T-helper 9 cell (primary cell): ENCODE results near the gene SIK2.
"Not testable (repeated sequence)": the region's sequence is repeated elsewhere in the genome, so short reads cannot be mapped to it uniquely, and the experiment has no call there.

ENCODE experiments used
- DNase-seq: peaks from one replicate; pipeline ENCODE4 v3.0.0-alpha.2; 2020

Gene SIK2

GRCh38 chr11:111700162-111700561 lies 97.9 kb downstream of the SIK2 start:
- DNase-seq = no peak

DNA sequence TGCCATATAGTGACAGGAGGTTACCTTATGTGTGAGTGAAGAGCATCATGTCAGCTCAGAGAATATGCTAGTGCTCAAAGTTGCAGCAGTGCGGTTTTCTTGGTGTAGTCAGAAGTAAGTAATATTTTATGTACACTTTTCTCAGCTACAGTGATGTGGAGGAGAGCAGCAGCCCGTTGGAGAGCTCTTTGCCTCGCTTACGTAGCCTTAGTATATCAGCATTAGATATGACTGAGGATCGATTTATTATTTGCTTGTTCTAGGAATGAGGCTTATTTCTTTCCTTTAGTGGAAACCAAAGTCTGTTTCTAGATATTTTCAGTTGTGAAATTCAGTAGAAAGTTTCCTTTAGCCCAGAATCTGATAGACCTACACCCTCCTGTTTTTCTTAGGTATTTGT lies 100.4 kb downstream of the SIK2 start:
- DNase-seq = no peak

DNA sequence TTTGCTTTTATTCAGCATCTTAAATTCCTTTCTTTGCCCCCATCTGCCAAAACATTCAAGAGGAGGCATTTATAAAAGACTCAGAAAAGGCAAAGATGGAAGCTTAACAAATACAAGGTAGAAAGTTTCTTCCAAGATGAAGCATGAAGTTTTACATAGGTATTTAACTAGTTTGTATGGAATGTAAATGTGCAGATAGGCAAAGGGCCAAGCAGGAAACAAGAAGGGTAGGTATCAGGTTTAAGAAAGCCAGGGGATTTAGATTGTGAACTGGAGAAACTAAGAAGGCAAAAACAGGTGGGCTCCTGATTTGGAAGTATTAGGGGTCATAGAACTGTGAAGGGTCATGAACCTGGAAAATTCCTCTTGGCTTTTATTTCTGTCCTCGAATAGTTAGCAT lies 101.3 kb downstream of the SIK2 start:
- no peak for DNase-seq

GRCh38 chr11:111707039-111707690 lies 104.9 kb downstream of the SIK2 start:
- DNase-seq = no peak

- no peak for DNase-seq
Measured at GRCh38 chr11:111707691-111708067, 105.4 kb downstream of the SIK2 start.

DNA sequence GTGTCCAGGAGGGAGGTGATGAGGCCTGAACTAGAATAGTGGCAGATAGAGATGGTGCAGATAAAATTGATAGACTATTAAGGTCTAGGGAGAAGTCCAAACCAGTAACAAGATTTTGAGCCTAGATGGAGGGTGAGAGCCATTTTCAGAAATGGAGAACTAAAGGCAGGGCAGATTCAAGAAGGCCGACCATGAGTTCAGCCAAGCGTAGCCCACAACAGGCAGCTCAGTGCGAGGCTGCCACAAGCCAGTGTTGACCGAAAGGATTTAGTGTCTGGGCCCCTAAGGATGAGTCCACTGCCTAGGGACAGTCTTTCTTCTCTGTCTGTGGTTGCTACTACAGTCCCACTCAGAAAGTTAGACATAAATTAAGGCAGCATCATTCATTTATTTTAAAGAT lies 112.3 kb downstream of the SIK2 start:
- no peak for DNase-seq

DNA sequence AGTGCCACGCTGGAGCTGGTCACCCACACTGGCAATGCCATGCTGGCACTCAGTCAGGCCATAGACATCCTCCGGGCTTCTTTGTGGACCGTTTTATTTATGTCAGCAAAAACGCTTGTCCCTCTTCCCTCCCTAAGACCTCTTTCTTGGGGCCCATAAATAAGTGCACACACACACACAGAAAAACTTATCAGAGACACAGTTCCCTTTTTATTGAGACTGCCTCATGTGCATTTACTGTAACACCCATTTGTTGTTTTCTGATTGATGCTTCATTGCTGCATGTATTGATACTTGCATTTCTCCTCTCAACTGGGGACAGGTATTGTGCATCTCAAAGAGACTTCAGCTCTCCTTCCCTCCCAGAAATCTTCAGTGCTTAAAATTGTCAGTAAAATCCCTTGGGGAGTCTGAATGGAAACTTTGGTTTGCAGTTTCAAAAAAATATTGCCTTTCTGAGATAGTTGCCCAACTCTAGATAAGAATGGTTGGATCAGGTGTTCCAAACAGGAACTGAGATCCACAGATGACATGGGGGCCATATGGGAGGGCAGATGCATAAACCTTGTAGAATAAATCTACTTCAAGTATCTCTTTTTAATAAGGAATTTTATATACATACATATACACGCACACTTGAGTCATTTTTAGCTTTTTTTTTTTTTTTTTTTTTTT lies 113.0 kb downstream of the SIK2 start:
- no peak for DNase-seq

DNA sequence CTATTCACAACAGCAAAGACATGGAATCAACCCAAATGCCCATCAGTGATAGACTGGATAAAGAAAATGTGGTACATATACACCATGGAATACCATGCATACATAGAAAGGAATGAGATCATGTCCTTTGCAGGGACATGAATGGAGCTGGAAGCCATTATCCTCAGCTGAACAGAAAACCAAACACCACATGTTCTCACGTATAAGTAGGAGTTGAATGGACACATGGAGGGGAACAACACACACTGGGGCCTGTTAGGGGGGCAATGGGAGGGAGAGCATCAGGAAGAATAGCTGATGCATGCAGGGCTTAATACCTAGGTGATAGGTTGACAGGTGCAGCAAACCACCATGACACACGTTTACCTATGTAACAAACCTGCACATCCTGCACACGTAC lies 115.4 kb downstream of the SIK2 start:
- DNase-seq = not testable (repeated sequence)

DNA sequence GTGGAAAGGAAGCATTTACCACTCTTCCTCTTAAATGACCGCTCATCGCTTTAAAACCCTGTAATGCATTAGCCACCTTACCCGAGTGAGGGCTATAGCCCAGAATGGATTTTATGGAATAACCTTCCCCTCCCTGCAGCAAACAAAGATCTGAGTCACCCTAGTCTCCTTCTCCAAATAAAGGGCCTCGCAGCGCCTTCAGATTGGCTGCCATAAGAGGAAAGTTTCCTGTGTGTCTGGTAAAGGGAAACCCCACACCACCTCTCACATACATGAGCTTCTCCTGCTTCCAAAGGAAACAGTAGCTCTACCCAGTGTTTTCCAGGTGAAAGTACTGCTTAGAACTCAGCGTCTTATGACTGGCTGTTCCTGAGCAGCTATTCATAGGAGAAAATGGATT lies 116.2 kb downstream of the SIK2 start:
- no peak for DNase-seq

DNA sequence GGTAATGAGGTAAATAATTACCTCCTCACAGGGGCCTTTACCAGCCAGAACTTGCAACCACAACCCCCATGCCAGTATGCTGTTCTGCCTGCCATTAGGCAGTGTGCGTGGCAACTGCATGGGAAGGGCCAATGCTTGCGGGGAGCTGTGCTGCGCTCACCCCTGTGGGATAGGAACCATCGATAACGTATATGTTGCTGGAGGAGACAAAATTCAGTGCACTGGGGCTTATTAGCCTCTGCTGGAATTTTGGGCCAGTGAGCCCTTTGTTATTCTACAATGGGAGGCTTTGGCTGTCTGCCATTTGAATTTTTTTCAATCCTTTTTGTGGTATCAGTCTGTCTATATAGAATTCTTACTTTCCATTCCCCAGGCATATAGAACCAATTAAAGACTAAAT lies 116.6 kb downstream of the SIK2 start:
- no peak for DNase-seq

DNA sequence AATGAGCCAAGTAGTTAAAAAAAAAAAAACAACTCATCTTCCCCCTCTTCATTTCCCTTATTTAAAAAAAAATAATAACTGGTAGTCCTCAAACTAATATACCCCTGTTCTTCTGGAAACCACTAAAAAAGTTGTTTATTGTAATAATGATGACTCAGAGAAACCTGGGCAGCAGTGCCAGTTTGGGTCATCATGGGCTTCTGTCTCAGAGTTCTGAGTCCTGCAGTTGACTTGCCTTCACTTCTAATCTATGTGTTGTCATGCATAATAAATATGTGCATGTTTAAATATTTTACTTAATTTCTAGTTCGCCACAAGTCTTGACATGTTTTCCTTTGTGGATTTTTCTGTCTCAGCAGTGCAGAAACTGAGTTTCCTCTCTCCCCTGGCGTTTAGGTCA lies 117.1 kb downstream of the SIK2 start:
- DNase-seq = no peak

GRCh38 chr11:111720801-111721494 lies 118.7 kb downstream of the SIK2 start:
- no peak for DNase-seq

GRCh38 chr11:111722501-111722900 lies 120.3 kb downstream of the SIK2 start:
- DNase-seq = no peak

DNA sequence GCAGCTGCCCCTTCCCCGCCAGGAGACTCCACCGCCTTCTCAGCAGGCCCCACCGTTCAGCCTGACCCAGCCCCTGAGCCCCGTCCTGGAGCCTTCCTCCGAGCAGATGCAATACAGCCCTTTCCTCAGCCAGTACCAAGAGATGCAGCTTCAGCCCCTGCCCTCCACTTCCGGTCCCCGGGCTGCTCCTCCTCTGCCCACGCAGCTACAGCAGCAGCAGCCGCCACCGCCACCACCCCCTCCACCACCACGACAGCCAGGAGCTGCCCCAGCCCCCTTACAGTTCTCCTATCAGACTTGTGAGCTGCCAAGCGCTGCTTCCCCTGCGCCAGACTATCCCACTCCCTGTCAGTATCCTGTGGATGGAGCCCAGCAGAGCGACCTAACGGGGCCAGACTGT lies 121.3 kb downstream of the SIK2 start:
- no peak for DNase-seq

GRCh38 chr11:111724615-111725129 lies 122.4 kb downstream of the SIK2 start:
- no peak for DNase-seq

DNA sequence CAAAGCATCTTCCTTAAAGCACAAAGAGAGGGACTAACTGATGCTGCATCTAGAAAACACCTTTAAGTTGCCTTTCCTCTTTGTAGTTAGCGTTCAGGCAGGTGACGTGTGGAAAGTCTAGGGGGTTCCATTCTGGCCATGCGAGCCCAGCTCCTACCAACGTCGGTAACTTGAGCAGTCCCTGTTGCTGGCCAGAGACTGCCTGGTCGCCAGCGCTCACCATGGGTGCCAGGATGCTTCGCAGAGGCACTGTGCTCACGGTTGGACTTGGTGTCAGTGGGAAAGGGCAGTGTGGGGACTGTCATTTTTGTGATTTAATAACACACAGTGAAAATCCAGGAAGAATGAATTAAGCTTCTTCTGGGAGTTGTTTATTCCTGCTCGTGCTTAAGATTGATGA lies 123.4 kb downstream of the SIK2 start:
- DNase-seq = no peak

DNA sequence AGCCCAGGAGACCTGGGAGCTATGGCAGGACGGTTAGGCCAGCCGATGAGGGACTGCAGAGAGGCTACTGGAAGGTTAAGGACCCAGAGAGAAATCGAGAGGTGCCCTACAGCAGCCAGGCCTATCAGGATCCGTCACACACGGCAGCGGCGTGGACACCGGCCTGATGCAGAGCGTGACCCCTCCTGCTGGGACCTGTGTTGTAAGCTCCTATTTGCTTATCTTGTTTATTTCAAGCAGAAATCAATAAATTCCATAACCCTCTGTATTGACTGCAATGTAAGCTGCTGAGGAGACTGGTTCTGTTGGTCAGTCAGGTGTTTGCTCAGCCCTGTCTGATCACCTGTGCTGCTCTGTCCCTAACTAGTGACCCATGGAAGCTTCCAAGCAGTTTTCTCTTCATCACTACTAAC lies 124.1 kb downstream of the SIK2 start:
- DNase-seq = no peak

DNA sequence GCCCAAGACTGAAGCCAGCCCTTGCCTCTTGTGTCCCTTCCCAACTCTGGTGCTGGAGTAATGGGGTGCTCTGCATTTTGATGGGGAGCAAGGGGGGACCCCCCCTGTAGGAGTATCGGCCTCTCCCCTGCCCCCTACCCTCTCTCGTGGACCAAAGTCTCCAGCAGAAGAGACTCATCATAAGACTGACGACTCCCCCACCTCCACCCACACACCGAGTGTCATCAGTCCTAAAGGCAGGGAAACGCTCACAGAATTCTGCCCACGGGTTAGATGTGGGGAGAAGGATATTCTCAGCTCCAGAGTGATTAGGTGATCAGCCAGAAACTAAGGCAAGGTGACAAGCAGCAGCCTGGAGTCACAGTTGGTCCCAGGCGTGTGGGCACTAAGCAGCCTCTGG lies 125.2 kb downstream of the SIK2 start:
- no peak for DNase-seq

GRCh38 chr11:111729071-111729830 lies 127.0 kb downstream of the SIK2 start:
- no peak for DNase-seq

- DNase-seq = no peak
Measured at GRCh38 chr11:111729831-111730311, 127.6 kb downstream of the SIK2 start.

GRCh38 chr11:111730871-111731591 lies 128.8 kb downstream of the SIK2 start:
- no peak for DNase-seq

DNA sequence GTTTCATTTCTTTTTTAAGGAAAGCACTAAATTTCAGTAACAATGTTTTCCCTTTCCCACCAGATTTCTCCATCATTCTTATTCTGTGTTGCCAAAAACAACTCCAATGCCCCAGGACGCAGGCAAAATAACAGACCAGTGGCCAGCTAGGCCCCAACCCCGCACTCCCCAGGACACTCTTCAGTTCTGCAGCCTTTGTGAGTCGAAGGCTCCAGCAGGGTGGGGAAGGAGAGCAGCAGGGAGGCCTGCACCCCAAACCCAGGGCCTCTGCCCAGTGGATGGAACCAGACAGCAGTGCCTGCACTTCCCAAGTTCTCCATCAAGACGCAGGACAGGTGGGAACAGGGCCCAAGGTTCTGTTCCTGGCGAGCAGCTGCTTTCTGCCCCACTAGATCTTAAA lies 129.6 kb downstream of the SIK2 start:
- DNase-seq = no peak
